Measurements from ENCODE around the gene C6orf62. TPM values are rescaled to one million over a fixed set of nuclear protein-coding genes. Genes with fewer than 3 reads are reported as not detected.
A peak's percentile ranks its signal among the peaks of the same experiment; 100 is the strongest.

Gene C6orf62
- total and polyA plus RNA-seq, 2 of the 4 experiments (the other 2 are of a cell fraction): 47.5 to 50.7 TPM

- no peak for DNase-seq
- H3K27ac ChIP-seq (ENCODE audit: insufficient read depth, low read length): no peak overlapping the region
- no peaks in the 10 kb centered on the region for H3K36me3 ChIP-seq (ENCODE audit: control insufficient read depth, insufficient read depth, low read length)
- no peaks in the 10 kb centered on the region for H3K9me1 ChIP-seq (ENCODE audit: insufficient read depth, low read length)
- in situ Hi-C loops (cut with MboI; ENCODE audit: low sequenced_read_pairs): no loop called here
- no peaks in the 10 kb centered on the region for H3K4me1 ChIP-seq (ENCODE audit: control insufficient read depth, insufficient read depth, low read length)
- H4K91ac ChIP-seq (ENCODE audit: insufficient read depth, low read depth, low read length): no peak overlapping the region
- ChIA-PET CTCF (no interaction called here), POLR2A (ENCODE audit: unreplicated experiment) (no interaction called here)
- no peak overlapping the region for H3K56ac ChIP-seq (ENCODE audit: extremely low read depth, insufficient read depth, low read length)
- no peak overlapping the region for H4K5ac ChIP-seq (ENCODE audit: low read depth, low read length)
- no peaks in the 10 kb centered on the region for H3K9me3 ChIP-seq (ENCODE audit: control insufficient read depth, insufficient read depth, low read length)
- no peaks in the 10 kb centered on the region for H3K27me3 ChIP-seq (ENCODE audit: control insufficient read depth, insufficient read depth, low read length)
- no peak overlapping the region for H3K4me2 ChIP-seq (ENCODE audit: low read depth, low read length)
- H3K9ac ChIP-seq (ENCODE audit: low read depth, low read length): no peak overlapping the region
- no peak overlapping the region for H2BK5ac ChIP-seq (ENCODE audit: low read depth, low read length, poor library complexity, severe bottlenecking)
- H4K20me1 ChIP-seq (ENCODE audit: insufficient read depth, low read length): no peaks in the 10 kb centered on the region
- no peak overlapping the region for H3K23ac ChIP-seq (ENCODE audit: low read depth, low read length)
- H2BK120ac ChIP-seq (ENCODE audit: low read depth, low read length): no peak overlapping the region
- no peak overlapping the region for H3K14ac ChIP-seq (replicated peaks; ENCODE audit: low read depth, low read length)
- H2AK9ac ChIP-seq (replicated peaks; ENCODE audit: low read depth, low read length, poor library complexity): no peak overlapping the region
- dilution Hi-C loops (cut with HindIII; ENCODE audit: low sequenced_read_pairs, unreplicated experiment): no loop called here
- no peak for ATAC-seq (ENCODE audit: low read depth)
- no peak overlapping the region for H3K18ac ChIP-seq (ENCODE audit: low read depth, low read length)
- H3K4me3 ChIP-seq (ENCODE audit: insufficient read depth, low read depth, low read length): no peak overlapping the region
- no peak overlapping the region for H3K4ac ChIP-seq (ENCODE audit: low read depth, low read length)
- TF ChIP-seq MXI1 (IDR thresholded peaks at IDR 0.05; ENCODE audit: borderline replicate concordance, low read depth, low read length) (no peak), CEBPB (IDR thresholded peaks at IDR 0.05; ENCODE audit: low read depth, low read length) (peak; percentile 76)
- WGBS, 2 experiments (ENCODE audit: extremely low coverage in 2 of 2, insufficient read length in 1 of 2): no CpG with 5 or more reads among the region's 1 CpG
- no peak overlapping the region for H2BK15ac ChIP-seq (ENCODE audit: low read depth, low read length)
- no TSS peak for BruUV-seq (replicated peaks)
- H3K79me1 ChIP-seq (ENCODE audit: low read depth in 1 of 2, low read length in 2 of 2): no peaks in the 10 kb centered on the region
- H4K8ac ChIP-seq (ENCODE audit: low read depth in 2 of 2, low read length in 2 of 2): no peak overlapping the region
- peak overlapping the region; percentile 43 for H2AFZ ChIP-seq (replicated peaks; ENCODE audit: low read length, poor library complexity)
- H2BK20ac ChIP-seq (ENCODE audit: low read depth, low read length): no peak overlapping the region
- H2AK5ac ChIP-seq (ENCODE audit: low read depth, low read length): no peak overlapping the region
- intact Hi-C loops (cut with micrococcal nuclease): no loop called here
Measured at GRCh38 chr6:24752917-24753492, 34.1 kb upstream of the C6orf62 start.

Data from IMR-90 (cell line).